ENCODE data around the gene HELZ.
A peak's percentile ranks its signal among the peaks of the same experiment; 100 is the strongest.

Gene HELZ

GRCh38 chr17:67171560-67171959 lies 73.4 kb downstream of the HELZ start:
- no peak overlapping the region for H3K9ac ChIP-seq (ENCODE audit: low read length)
- no peak overlapping the region for H3K27ac ChIP-seq (ENCODE audit: low read length, poor library complexity, severe bottlenecking)
- H3K4me1 ChIP-seq (ENCODE audit: control insufficient read depth, insufficient read depth, low read depth, low read length) = no peaks in the 10 kb centered on the region
- H3K9me3 ChIP-seq (ENCODE audit: control insufficient read depth, low read length) = no peaks in the 10 kb centered on the region
- H3K4me2 ChIP-seq (ENCODE audit: low read length, poor library complexity, severe bottlenecking) = no peak overlapping the region
- H4K8ac ChIP-seq (ENCODE audit: low read length) = no peak overlapping the region
- H3K36me3 ChIP-seq (ENCODE audit: control insufficient read depth in 1 of 2, insufficient read depth in 2 of 2, low read depth in 1 of 2, low read length in 2 of 2) = peaks cover 11 to 50% of the 10 kb centered on the region in 2 experiments
- H3K79me1 ChIP-seq (replicated peaks; ENCODE audit: low read length, poor library complexity, severe bottlenecking) = peaks cover 24% of the 10 kb centered on the region
- H3K27me3 ChIP-seq (ENCODE audit: control insufficient read depth in 1 of 2, insufficient read depth in 1 of 2, low read length in 2 of 2) = no peaks in the 10 kb centered on the region
- no peak overlapping the region for H3K23ac ChIP-seq (ENCODE audit: low read length in 2 of 2)
- H2BK120ac ChIP-seq (ENCODE audit: low read depth, low read length) = no peak overlapping the region
- no peak overlapping the region for H2BK12ac ChIP-seq (ENCODE audit: low read length in 2 of 2)
- H3K4me3 ChIP-seq (ENCODE audit: insufficient read depth in 1 of 2, low read depth in 1 of 2, low read length in 2 of 2) = no peak overlapping the region
- no peak overlapping the region for H3K4ac ChIP-seq (ENCODE audit: low read depth in 1 of 2, low read length in 2 of 2)
- H2BK5ac ChIP-seq (ENCODE audit: low read depth, low read length, poor library complexity, severe bottlenecking) = no peak overlapping the region
- no peak for DNase-seq
- H4K91ac ChIP-seq (ENCODE audit: low read length) = no peak overlapping the region
- H2AFZ ChIP-seq (ENCODE audit: low read depth, low read length) = no peak overlapping the region
- WGBS = 97% methylated on average over 4 of the region's 4 CpGs
- H3K14ac ChIP-seq (ENCODE audit: low read length in 2 of 2) = no peak overlapping the region
- H3K18ac ChIP-seq (ENCODE audit: low read depth in 1 of 2, low read length in 2 of 2) = no peak overlapping the region
- H2BK15ac ChIP-seq (ENCODE audit: low read depth, poor library complexity, severe bottlenecking) = no peak overlapping the region
- no peak overlapping the region for H2AK5ac ChIP-seq (ENCODE audit: low read length, severe bottlenecking)

- H3K27me3 ChIP-seq (ENCODE audit: control insufficient read depth in 1 of 2, insufficient read depth in 1 of 2, low read length in 2 of 2) = no peaks in the 10 kb centered on the region
- WGBS = 99% methylated on average over 4 of the region's 4 CpGs
- no peak overlapping the region for H2BK5ac ChIP-seq (ENCODE audit: low read depth, low read length, poor library complexity, severe bottlenecking)
- DNase-seq = no peak
- H3K27ac ChIP-seq (ENCODE audit: low read length, poor library complexity, severe bottlenecking) = no peak overlapping the region
- no peak overlapping the region for H3K23ac ChIP-seq (ENCODE audit: low read length in 2 of 2)
- no peak overlapping the region for H4K91ac ChIP-seq (ENCODE audit: low read length)
- no peaks in the 10 kb centered on the region for H3K9me3 ChIP-seq (ENCODE audit: control insufficient read depth, low read length)
- H2AFZ ChIP-seq (ENCODE audit: low read depth, low read length) = no peak overlapping the region
- no peak overlapping the region for H3K4me3 ChIP-seq (ENCODE audit: insufficient read depth in 1 of 2, low read depth in 1 of 2, low read length in 2 of 2)
- H3K36me3 ChIP-seq (ENCODE audit: control insufficient read depth in 1 of 2, insufficient read depth in 2 of 2, low read depth in 1 of 2, low read length in 2 of 2) = peaks cover 3 to 59% of the 10 kb centered on the region in 2 experiments
- no peak overlapping the region for H2AK5ac ChIP-seq (ENCODE audit: low read length, severe bottlenecking)
- H3K79me1 ChIP-seq (replicated peaks; ENCODE audit: low read length, poor library complexity, severe bottlenecking) = peaks cover 25% of the 10 kb centered on the region
- no peak overlapping the region for H2BK12ac ChIP-seq (ENCODE audit: low read length in 2 of 2)
- no peaks in the 10 kb centered on the region for H3K4me1 ChIP-seq (ENCODE audit: control insufficient read depth, insufficient read depth, low read depth, low read length)
- H3K18ac ChIP-seq (ENCODE audit: low read depth in 1 of 2, low read length in 2 of 2) = no peak overlapping the region
- H3K9ac ChIP-seq (ENCODE audit: low read length) = no peak overlapping the region
- no peak overlapping the region for H3K4ac ChIP-seq (ENCODE audit: low read depth in 1 of 2, low read length in 2 of 2)
- no peak overlapping the region for H4K8ac ChIP-seq (ENCODE audit: low read length)
- no peak overlapping the region for H2BK15ac ChIP-seq (ENCODE audit: low read depth, poor library complexity, severe bottlenecking)
- no peak overlapping the region for H3K14ac ChIP-seq (ENCODE audit: low read length in 2 of 2)
- no peak overlapping the region for H2BK120ac ChIP-seq (ENCODE audit: low read depth, low read length)
- H3K4me2 ChIP-seq (ENCODE audit: low read length, poor library complexity, severe bottlenecking) = no peak overlapping the region
Observed at GRCh38 chr17:67168496-67168895, 76.5 kb downstream of the HELZ start.

GRCh38 chr17:67165201-67165600 lies 79.8 kb downstream of the HELZ start:
- Histone ChIP-seq H3K23ac (ENCODE audit: low read length in 2 of 2) (no peak overlapping the region), H4K8ac (ENCODE audit: low read length) (no peak overlapping the region), H2BK12ac (ENCODE audit: low read length in 2 of 2) (no peak overlapping the region), H3K9me3 (ENCODE audit: control insufficient read depth, low read length) (no peaks in the 10 kb centered on the region), H2AFZ (ENCODE audit: low read depth, low read length) (no peak overlapping the region), H2BK120ac (ENCODE audit: low read depth, low read length) (no peak overlapping the region), H3K14ac (ENCODE audit: low read length in 2 of 2) (no peak overlapping the region), H3K4me1 (ENCODE audit: control insufficient read depth, insufficient read depth, low read depth, low read length) (no peaks in the 10 kb centered on the region), H3K4me3 (ENCODE audit: insufficient read depth in 1 of 2, low read depth in 1 of 2, low read length in 2 of 2) (no peak overlapping the region), H2BK15ac (ENCODE audit: low read depth, poor library complexity, severe bottlenecking) (no peak overlapping the region), H3K4me2 (ENCODE audit: low read length, poor library complexity, severe bottlenecking) (no peak overlapping the region), H2AK5ac (ENCODE audit: low read length, severe bottlenecking) (no peak overlapping the region), H3K4ac (ENCODE audit: low read depth in 1 of 2, low read length in 2 of 2) (no peak overlapping the region), H3K36me3 (ENCODE audit: control insufficient read depth in 1 of 2, insufficient read depth in 2 of 2, low read depth in 1 of 2, low read length in 2 of 2) (peaks cover 6 to 73% of the 10 kb centered on the region in 2 experiments), H4K91ac (ENCODE audit: low read length) (no peak overlapping the region), H3K27me3 (ENCODE audit: control insufficient read depth in 1 of 2, insufficient read depth in 1 of 2, low read length in 2 of 2) (no peaks in the 10 kb centered on the region), H3K79me1 (replicated peaks; ENCODE audit: low read length, poor library complexity, severe bottlenecking) (peaks cover 20% of the 10 kb centered on the region), H3K9ac (ENCODE audit: low read length) (no peak overlapping the region), H3K27ac (ENCODE audit: low read length, poor library complexity, severe bottlenecking) (no peak overlapping the region), H3K18ac (ENCODE audit: low read depth in 1 of 2, low read length in 2 of 2) (no peak overlapping the region), H2BK5ac (ENCODE audit: low read depth, low read length, poor library complexity, severe bottlenecking) (no peak overlapping the region)
- WGBS = 48% methylated on average over 4 of the region's 6 CpGs
- DNase-seq = peak; percentile 48

GRCh38 chr17:67164302-67164701 lies 80.7 kb downstream of the HELZ start:
- DNase-seq = no peak
- H3K9me3 ChIP-seq (ENCODE audit: control insufficient read depth, low read length) = no peaks in the 10 kb centered on the region
- no peak overlapping the region for H3K4me3 ChIP-seq (ENCODE audit: insufficient read depth in 1 of 2, low read depth in 1 of 2, low read length in 2 of 2)

More at GRCh38 chr17:67164302-67164701, 80.7 kb downstream of the HELZ start:
- Histone ChIP-seq H2BK5ac (ENCODE audit: low read depth, low read length, poor library complexity, severe bottlenecking) (no peak overlapping the region), H3K9ac (ENCODE audit: low read length) (no peak overlapping the region), H3K23ac (ENCODE audit: low read length in 2 of 2) (no peak overlapping the region), H2AK5ac (ENCODE audit: low read length, severe bottlenecking) (no peak overlapping the region), H3K36me3 (ENCODE audit: control insufficient read depth in 1 of 2, insufficient read depth in 2 of 2, low read depth in 1 of 2, low read length in 2 of 2) (peaks cover 6 to 74% of the 10 kb centered on the region in 2 experiments), H2BK120ac (ENCODE audit: low read depth, low read length) (no peak overlapping the region), H3K4ac (ENCODE audit: low read depth in 1 of 2, low read length in 2 of 2) (no peak overlapping the region), H3K27ac (ENCODE audit: low read length, poor library complexity, severe bottlenecking) (no peak overlapping the region), H3K27me3 (ENCODE audit: control insufficient read depth in 1 of 2, insufficient read depth in 1 of 2, low read length in 2 of 2) (no peaks in the 10 kb centered on the region), H4K8ac (ENCODE audit: low read length) (no peak overlapping the region), H3K4me2 (ENCODE audit: low read length, poor library complexity, severe bottlenecking) (no peak overlapping the region), H2AFZ (ENCODE audit: low read depth, low read length) (no peak overlapping the region), H3K18ac (ENCODE audit: low read depth in 1 of 2, low read length in 2 of 2) (no peak overlapping the region), H3K79me1 (replicated peaks; ENCODE audit: low read length, poor library complexity, severe bottlenecking) (peaks cover 18% of the 10 kb centered on the region), H4K91ac (ENCODE audit: low read length) (no peak overlapping the region), H3K4me1 (ENCODE audit: control insufficient read depth, insufficient read depth, low read depth, low read length) (no peaks in the 10 kb centered on the region), H2BK12ac (ENCODE audit: low read length in 2 of 2) (no peak overlapping the region), H2BK15ac (ENCODE audit: low read depth, poor library complexity, severe bottlenecking) (no peak overlapping the region), H3K14ac (ENCODE audit: low read length in 2 of 2) (no peak overlapping the region)
- WGBS = 73% methylated on average over 2 of the region's 2 CpGs

All from mesenchymal stem cell (in vitro differentiated cells and primary cell).